ENCODE results near the gene FUT3. TPM values are rescaled to one million over a fixed set of nuclear protein-coding genes. Genes with fewer than 3 reads are reported as not detected.

Gene FUT3
- total RNA-seq, 1 donor from 2014 or later: 16.1 TPM

DNA sequence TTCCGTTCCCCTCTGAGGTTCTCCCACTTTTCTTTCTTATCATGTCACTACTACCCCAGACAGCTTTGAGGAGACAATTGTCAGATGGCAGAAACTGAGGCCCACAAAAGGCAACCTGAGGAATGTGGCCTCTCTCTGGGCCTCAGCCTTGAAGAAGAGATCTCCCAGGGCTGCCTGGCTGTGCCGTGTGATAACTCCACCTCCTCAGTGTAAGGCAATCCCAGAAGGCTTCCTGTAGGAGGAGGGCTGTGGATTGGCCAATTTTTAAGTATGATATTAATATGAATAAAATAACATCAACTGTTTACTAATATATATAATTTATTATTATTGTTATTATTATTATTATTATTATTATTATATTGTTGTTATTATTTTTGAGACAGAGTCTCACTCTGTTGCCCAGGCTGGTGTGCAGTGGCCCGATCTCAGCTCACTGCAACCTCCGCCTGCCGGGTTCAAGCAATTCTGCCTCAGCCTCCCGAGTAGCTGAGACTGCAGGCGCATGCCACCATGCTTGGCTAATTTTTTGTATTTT is 55.8 kb downstream of the FUT3 start:
- H3K4me3 ChIP-seq (ENCODE audit: low read depth, low read length): no peak overlapping the region
- H3K27me3 ChIP-seq (ENCODE audit: control insufficient read depth, insufficient read depth, low read length): peaks cover 1% of the 10 kb centered on the region
- FAIRE-seq (no peak), DNase-seq (ENCODE audit: low read depth) (no peak)
- H3K36me3 ChIP-seq (ENCODE audit: control insufficient read depth, insufficient read depth, low read length): no peaks in the 10 kb centered on the region
- TF ChIP-seq CTCF (IDR thresholded peaks at IDR 0.05; ENCODE audit: insufficient read depth, low read length, severe bottlenecking): no peak

DNA sequence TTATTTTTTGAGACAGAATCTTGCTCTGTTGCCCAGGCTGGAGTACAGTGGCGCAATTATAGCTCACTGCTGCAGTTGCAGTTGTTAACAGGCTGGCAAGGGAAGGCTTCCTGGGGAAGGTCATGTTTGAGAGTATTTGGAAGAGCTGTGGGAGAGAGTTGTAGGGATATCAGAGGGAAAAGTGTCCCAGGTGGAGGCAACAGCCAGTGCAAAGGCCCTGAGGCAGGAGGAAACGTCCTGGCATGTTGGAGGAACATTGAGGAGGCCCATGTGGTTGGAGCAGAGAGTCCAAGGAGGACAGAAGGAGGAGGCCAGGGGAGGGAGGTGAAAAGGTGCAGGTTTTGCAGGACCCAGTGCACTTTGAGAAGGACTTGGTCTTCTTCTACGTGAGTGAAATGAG is 58.1 kb downstream of the FUT3 start:
- Histone ChIP-seq H3K27me3 (ENCODE audit: control insufficient read depth, insufficient read depth, low read length) (no peaks in the 10 kb centered on the region), H3K36me3 (ENCODE audit: control insufficient read depth, insufficient read depth, low read length) (peaks cover 10% of the 10 kb centered on the region), H3K4me3 (ENCODE audit: low read depth, low read length) (no peak overlapping the region)
- FAIRE-seq (no peak), DNase-seq (ENCODE audit: low read depth) (no peak)
- no peak for TF ChIP-seq CTCF (IDR thresholded peaks at IDR 0.05; ENCODE audit: insufficient read depth, low read length, severe bottlenecking)

Other genes starting within 250 kb of the FUT3 start
- 24.0 and 37.4 TPM in 2 replicates for gene SAFB2, start 228.7 kb downstream of the FUT3 start, total RNA-seq
- gene SAFB, start 228.4 kb downstream of the FUT3 start, total RNA-seq: 44.0 and 80.6 TPM in 2 replicates
- gene MICOS13, start 170.9 kb downstream of the FUT3 start, total RNA-seq: 30.0 and 54.0 TPM in 2 replicates
- 7.1 and 8.6 TPM in 2 replicates for gene HSD11B1L, start 170.4 kb downstream of the FUT3 start, total RNA-seq
- 718 and 1,018 TPM in 2 replicates for gene RPL36, start 161.2 kb downstream of the FUT3 start, total RNA-seq
- gene LONP1, start 131.3 kb downstream of the FUT3 start, total RNA-seq: 220 and 272 TPM in 2 replicates
- not detected in 2 replicates for gene CATSPERD, start 130.8 kb downstream of the FUT3 start, total RNA-seq
- 0.26 and 0.53 TPM in 2 replicates for gene PRR22, start 66.7 kb downstream of the FUT3 start, total RNA-seq
- gene DUS3L, start 60.3 kb downstream of the FUT3 start, total RNA-seq: 26.8 and 55.5 TPM in 2 replicates
- 0.51 and 1.3 TPM in 2 replicates for gene NRTN, start 46.4 kb downstream of the FUT3 start, total RNA-seq
- 2.1 and 7.9 TPM in 2 replicates for gene FUT6, start 11.7 kb downstream of the FUT3 start, total RNA-seq
- 0.26 TPM in 1 of 2 replicates, not detected in the other for gene FUT5, start 19.1 kb upstream of the FUT3 start, total RNA-seq
- gene NDUFA11, start 52.3 kb upstream of the FUT3 start, total RNA-seq: 116 and 230 TPM in 2 replicates
- gene VMAC, start 53.4 kb upstream of the FUT3 start, total RNA-seq: 3.8 and 4.5 TPM in 2 replicates
- 8.2 and 18.8 TPM in 2 replicates for gene CAPS, start 62.8 kb upstream of the FUT3 start, total RNA-seq
- 25.0 and 27.9 TPM in 2 replicates for gene RANBP3, start 126.7 kb upstream of the FUT3 start, total RNA-seq

All from bronchial epithelial cell (primary cell).